M059J (cell line): ENCODE data around the gene MAN2A2. TPM values are rescaled to one million over a fixed set of nuclear protein-coding genes. Genes with fewer than 3 reads are reported as not detected.
"Not testable (repeated sequence)": the region's sequence is repeated elsewhere in the genome, so short reads cannot be mapped to it uniquely, and the experiment has no call there.

Experiments used
- DNase-seq: peaks from one replicate; pipeline ENCODE4 v3.0.0-alpha.2; 2012; ENCODE audit warnings: low read depth
- total RNA-seq: library from RNA; depleted of rRNA; stranded (reverse); fragments of >200 nt; shearing (Covaris generic); gene quantifications from 2 replicates; pipeline ENCODE4 v1.2.3, GENCODE V29; 2014

Gene MAN2A2
- total RNA-seq, 1 experiment from 2014 or later: 9.6 TPM

DNA sequence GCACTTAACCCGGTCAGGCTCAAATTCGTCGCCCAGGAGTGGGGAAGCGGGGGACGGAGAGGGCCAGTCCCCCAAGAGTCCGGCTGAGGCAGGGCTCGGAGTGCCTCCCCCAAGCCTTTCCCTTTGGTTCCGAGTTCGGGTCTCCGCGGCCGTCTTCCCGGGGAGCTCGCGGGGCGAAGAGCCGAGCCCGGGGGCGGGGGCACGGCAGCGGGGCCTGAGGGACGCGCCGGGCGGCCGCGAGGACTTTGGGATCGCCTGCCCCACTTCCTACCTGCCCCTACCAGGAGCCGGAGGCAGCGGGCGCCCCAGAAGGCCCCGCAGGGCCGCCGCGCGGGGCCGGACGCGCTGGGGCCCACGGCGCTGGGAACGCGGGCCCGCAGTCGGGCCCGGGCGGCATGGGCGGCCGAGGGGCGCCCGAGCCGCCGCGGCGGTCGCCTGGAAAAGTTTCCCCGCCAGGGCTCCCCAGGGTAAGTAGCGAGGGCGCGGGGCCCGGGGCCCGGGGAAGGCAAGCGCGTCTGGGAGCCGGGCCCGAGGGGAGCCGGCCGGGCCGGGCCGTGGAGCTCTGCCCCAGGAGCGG, 31.9 kb upstream of the MAN2A2 start:
- peak; percentile 52 for DNase-seq

DNA sequence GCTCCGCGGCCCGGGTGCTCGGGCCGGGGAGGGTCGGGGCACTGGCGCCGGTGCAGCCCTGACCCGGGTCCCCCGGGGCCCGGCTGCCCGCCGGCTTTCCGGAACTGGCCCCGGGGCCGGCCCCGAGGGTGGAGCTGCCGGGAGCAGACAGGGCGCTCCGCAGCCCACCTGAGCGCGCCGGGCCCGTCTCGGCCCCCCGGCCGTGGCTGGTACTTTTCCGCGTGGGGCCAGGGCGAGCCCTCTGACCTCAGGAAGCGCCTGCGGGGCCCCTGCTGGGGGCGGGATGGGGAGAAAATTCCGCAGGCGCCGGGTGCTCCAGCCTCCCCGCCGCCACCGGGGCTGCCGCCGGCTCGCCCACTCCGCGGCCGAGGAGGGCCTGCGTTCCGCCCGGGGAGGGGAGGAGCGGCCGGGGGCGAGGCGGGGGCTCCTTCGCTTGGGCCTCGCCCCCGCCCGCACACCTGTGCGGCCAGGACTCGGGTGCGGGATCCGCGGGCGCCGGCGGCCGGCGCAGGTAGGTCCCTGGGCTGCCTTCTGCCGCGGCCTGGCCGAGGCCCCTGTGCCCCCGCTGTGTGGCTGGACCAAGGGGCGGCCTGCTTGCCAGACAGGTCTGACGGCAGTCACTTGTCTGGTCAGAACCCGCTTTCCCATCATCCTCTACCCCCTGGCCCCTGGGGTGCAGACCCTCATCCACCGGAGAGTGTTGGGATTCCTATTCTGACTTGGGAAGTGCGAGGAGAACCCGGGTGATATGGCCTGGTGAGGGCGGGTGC, 31.2 kb upstream of the MAN2A2 start:
- no peak for DNase-seq

DNA sequence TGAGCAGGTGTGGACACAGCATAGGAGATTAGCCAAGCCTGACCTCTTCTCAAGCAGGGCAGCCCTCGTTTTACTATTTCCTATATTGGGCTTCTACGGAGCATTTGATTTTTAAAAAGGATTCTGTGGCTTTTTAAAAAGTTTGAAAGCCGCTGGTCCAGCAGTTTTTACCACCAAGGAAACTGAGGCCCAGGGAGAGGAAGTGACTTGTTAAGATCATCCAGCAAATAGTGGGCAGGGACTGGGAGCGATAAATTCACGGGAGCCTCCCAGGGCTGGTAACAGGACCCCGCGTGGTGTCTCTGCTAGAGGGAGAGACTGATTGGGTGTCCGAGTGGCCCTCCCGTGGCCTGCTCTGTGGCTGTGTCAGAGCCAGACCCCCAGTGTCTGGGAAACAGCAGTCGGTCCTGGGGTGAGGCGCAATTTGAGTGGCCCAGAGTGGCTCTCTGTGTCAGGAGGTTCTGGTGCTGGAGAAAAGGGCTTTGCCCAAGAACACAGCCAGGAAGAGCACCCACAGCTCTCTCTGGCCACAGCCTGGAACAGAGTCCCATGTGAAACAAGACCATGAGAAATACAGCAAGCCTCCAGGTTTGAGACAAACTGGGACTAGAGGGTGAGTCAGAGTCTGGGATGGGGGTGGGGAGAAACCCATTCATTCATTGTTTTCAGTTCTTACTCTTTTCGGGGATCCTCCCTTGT, 30.5 kb upstream of the MAN2A2 start:
- peak; percentile 87 for DNase-seq

DNA sequence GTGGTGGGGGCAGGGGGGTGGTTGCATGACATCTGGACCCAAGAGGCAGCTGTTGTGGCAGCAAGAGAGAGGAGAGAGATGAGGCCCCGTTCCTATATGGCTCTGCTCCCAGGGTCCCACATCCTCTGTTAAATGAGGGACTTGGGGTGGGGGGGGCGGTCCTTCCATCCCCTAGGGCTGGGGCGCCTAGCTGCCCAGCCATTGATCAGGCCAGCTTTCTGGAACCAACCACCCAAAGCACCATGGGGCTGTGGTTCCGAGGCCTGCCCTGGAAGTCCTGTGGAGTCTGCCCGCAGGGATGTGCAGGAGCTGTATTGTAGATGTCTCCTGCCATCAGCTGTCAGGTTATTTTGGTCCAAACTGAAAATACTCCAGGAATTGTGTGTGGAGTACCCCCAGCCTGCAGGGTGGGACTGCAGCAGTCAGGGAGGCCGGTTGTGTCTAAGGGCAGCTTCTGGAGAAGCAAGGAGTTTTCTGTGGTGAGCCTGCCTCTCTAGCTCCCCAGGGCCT, 29.6 kb upstream of the MAN2A2 start:
- DNase-seq: no peak

DNA sequence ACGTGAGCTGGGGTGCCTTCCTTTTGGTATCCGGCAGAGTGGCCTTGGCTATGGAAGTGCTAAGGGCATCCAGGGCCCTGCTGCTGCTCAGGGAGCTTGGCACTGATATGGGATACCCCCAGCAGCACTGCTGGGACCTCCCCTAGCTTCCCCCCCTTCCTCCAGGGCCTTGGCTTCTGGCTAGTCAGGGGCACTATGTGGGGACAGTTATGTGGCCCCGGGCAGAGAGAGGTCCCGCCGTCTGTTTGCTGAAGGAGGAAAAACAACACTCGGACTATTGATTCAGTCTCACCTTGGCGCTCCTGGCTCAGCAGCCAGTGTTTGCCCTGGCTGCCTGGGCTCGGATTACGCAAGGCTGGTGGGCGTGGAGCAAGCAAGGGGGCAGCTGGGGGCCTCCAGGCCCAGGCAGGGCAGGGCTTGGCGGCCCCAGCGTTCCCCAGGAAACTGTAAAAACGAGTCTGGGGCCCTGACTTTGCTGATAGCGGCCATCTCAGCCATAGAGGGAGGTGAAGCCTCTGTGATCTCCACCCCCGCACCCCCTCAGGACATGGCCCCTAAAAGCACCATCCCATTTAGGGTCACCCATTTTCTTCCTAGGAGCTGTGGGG, 29.0 kb upstream of the MAN2A2 start:
- no peak for DNase-seq

DNA sequence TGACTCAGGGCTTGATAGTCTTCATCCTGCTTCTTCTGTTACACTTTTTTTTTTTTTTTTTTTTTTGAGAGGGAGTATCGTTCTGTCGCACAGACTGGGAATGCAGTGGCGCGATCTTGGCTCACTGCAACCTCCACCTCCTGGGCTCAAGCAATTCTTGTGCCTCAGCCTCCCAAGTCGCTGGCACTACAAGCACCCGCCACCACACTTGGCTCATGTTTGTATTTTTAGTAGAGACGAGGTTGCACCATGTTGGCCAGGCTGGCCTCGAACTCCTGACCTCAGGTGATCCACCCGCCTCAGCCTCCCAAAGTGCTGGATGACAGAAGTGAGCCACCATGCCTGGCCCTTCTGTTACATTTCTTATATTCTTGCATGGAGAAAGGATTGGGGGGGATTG, 28.1 kb upstream of the MAN2A2 start:
- DNase-seq: not testable (repeated sequence)

DNA sequence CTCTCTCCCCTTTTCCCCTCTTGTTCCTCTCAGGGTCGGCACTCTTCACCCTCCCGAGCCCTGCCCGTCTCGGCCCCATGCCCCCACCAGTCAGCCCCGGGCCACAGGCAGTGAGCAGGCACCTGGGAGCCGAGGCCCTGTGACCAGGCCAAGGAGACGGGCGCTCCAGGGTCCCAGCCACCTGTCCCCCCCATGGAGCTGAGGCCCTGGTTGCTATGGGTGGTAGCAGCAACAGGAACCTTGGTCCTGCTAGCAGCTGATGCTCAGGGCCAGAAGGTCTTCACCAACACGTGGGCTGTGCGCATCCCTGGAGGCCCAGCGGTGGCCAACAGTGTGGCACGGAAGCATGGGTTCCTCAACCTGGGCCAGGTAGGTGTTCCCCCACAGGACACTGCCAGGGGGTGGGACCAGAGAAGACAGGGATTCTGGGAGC, 27.5 kb upstream of the MAN2A2 start:
- no peak for DNase-seq

DNA sequence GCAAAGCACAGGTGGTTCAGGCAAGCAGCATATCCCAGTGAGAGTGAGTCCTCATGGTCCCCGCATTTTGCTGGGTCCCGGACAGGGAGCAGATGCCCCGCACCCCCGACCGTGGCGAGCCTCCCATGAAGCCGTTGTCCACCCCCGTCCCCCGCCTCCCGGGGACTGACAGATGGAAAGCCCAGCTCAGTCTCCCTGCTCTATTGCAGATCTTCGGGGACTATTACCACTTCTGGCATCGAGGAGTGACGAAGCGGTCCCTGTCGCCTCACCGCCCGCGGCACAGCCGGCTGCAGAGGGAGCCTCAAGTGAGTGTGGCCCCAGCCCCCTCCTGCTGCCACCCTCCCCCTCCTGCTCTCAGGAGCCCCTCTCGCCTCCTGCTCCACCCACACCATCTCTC, 27.1 kb upstream of the MAN2A2 start:
- DNase-seq: no peak

DNA sequence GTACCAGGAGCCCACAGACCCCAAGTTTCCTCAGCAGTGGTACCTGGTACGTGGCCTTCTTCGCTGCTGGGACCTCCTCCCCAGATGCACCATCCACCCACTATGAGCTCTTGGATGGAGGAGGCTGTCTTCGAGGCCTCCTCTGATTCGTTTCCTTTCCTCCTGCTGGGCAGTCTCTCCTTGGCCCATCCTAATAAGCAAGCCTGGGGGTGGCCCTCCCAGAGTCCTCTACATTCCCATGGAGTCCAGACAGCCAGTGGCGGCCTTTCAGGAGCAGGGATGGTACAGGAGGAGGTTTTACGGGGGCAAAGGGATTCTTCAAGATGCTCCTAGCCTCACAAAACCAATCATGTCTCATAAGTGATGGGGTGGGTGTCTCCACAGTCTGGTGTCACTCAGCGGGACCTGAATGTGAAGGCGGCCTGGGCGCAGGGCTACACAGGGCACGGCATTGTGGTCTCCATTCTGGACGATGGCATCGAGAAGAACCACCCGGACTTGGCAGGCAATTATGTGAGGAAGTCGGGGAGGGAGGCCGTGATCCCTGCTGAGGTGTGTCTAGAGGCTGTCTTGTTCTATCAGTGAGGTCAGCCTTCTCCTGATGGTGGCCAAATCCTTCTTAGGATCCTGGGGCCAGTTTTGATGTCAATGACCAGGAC, 26.5 kb upstream of the MAN2A2 start:
- no peak for DNase-seq

DNA sequence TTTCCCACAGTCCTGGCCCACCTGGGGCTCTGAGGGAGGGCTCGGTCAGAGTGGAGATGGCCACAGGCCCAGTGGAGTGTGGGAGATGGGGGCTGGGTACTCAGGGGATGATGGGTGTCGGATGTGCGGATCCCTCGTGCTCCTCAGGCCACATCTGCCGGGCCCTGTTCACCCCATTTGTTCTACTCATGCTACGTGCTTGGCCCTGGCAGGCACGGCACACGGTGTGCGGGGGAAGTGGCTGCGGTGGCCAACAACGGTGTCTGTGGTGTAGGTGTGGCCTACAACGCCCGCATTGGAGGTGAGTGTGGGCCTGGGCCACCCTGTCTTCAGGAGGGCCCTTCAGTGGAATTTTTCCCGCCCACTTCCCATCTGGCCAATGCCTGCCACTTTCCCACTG, 25.8 kb upstream of the MAN2A2 start:
- no peak for DNase-seq

DNA sequence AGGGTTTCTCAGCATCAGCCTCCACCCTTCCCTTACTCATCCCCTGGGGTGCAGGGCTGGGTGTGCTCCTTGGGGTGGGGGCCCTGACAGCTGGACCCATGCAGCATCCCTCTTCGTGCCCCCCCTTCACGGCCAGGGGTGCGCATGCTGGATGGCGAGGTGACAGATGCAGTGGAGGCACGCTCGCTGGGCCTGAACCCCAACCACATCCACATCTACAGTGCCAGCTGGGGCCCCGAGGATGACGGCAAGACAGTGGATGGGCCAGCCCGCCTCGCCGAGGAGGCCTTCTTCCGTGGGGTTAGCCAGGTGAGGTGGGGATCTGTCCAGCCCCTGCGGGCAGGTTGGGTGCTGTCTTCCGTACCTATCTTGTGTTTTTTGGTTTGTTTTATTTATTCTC, 25.1 kb upstream of the MAN2A2 start:
- no peak for DNase-seq

DNA sequence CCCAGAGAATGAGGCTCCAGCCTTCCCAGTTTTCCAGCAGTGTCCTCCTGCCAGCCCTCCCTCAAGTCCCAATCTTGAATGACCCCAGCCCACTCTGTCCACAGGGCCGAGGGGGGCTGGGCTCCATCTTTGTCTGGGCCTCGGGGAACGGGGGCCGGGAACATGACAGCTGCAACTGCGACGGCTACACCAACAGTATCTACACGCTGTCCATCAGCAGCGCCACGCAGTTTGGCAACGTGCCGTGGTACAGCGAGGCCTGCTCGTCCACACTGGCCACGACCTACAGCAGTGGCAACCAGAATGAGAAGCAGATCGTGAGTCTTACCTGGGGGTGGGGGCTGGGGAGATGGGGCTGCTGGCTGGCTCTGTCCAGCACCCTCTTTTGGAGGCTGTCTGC, 24.4 kb upstream of the MAN2A2 start:
- no peak for DNase-seq

DNA sequence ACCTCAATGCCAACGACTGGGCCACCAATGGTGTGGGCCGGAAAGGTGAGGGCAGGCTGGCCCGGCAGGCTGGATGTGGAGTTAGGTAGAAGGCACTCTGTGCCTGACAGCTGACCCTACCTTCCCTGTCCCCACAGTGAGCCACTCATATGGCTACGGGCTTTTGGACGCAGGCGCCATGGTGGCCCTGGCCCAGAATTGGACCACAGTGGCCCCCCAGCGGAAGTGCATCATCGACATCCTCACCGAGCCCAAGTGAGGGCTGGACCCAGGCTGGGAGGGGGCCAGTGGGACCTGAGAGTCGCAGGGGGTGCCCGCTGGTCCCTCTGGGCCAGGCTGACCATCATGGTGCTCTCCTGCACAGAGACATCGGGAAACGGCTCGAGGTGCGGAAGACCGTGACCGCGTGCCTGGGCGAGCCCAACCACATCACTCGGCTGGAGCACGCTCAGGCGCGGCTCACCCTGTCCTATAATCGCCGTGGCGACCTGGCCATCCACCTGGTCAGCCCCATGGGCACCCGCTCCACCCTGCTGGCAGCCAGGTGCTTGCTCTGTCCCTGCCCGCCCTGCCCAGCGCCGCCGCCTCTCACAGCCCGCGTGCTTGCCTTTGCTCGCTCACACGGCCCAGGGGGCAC, 23.3 kb upstream of the MAN2A2 start:
- no peak for DNase-seq

DNA sequence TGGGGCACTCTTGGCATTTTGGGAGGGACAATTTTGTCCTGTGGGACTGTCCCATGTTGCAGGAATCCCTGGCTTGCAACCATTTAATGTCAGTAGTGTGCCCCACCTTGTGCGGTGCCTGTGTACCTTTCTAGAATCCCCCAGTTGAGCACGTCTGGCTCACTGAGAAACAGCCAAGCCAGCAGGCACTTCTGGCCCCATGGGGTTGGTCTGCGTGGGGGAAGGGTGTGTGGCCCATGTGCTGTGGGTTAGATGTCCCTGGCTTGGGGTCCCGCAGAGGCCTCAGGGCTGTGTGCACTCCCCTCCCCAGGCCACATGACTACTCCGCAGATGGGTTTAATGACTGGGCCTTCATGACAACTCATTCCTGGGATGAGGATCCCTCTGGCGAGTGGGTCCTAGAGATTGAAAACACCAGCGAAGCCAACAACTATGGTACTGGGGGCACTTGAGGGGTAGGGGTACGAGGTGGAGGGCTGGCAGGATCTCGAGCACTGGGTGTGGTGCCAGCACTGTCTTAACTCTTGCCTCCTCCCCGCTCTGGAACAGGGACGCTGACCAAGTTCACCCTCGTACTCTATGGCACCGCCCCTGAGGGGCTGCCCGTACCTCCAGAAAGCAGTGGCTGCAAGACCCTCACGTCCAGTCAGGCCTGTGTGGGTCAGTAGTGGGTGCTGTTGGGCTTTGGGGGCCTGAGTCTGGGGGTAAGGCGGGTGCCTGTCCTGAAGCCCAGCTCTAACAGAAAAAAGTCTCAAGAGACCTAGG, 22.5 kb upstream of the MAN2A2 start:
- DNase-seq: no peak

DNA sequence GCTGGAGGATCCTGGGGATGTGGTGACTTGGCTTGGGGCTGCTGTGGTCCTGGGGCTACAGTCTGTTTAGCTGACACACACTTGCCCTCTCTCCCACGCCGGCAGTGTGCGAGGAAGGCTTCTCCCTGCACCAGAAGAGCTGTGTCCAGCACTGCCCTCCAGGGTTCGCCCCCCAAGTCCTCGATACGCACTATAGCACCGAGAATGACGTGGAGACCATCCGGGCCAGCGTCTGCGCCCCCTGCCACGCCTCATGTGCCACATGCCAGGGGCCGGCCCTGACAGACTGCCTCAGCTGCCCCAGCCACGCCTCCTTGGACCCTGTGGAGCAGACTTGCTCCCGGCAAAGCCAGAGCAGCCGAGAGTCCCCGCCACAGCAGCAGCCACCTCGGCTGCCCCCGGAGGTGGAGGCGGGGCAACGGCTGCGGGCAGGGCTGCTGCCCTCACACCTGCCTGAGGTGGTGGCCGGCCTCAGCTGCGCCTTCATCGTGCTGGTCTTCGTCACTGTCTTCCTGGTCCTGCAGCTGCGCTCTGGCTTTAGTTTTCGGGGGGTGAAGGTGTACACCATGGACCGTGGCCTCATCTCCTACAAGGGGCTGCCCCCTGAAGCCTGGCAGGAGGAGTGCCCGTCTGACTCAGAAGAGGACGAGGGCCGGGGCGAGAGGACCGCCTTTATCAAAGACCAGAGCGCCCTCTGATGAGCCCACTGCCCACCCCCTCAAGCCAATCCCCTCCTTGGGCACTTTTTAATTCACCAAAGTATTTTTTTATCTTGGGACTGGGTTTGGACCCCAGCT, 21.7 kb upstream of the MAN2A2 start:
- no peak for DNase-seq

DNA sequence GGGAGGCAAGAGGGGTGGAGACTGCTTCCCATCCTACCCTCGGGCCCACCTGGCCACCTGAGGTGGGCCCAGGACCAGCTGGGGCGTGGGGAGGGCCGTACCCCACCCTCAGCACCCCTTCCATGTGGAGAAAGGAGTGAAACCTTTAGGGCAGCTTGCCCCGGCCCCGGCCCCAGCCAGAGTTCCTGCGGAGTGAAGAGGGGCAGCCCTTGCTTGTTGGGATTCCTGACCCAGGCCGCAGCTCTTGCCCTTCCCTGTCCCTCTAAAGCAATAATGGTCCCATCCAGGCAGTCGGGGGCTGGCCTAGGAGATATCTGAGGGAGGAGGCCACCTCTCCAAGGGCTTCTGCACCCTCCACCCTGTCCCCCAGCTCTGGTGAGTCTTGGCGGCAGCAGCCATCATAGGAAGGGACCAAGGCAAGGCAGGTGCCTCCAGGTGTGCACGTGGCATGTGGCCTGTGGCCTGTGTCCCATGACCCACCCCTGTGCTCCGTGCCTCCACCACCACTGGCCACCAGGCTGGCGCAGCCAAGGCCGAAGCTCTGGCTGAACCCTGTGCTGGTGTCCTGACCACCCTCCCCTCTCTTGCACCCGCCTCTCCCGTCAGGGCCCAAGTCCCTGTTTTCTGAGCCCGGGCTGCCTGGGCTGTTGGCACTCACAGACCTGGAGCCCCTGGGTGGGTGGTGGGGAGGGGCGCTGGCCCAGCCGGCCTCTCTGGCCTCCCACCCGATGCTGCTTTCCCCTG, 21.0 kb upstream of the MAN2A2 start:
- no peak for DNase-seq

DNA sequence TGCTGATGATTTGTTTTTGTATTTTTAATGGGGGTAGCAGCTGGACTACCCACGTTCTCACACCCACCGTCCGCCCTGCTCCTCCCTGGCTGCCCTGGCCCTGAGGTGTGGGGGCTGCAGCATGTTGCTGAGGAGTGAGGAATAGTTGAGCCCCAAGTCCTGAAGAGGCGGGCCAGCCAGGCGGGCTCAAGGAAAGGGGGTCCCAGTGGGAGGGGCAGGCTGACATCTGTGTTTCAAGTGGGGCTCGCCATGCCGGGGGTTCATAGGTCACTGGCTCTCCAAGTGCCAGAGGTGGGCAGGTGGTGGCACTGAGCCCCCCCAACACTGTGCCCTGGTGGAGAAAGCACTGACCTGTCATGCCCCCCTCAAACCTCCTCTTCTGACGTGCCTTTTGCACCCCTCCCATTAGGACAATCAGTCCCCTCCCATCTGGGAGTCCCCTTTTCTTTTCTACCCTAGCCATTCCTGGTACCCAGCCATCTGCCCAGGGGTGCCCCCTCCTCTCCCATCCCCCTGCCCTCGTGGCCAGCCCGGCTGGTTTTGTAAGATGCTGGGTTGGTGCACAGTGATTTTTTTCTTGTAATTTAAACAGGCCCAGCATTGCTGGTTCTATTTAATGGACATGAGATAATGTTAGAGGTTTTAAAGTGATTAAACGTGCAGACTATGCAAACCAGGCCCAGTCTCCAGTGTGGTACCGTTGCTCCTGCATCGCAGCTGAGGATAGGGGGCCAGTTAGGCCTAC, 20.1 kb upstream of the MAN2A2 start:
- DNase-seq: no peak

DNA sequence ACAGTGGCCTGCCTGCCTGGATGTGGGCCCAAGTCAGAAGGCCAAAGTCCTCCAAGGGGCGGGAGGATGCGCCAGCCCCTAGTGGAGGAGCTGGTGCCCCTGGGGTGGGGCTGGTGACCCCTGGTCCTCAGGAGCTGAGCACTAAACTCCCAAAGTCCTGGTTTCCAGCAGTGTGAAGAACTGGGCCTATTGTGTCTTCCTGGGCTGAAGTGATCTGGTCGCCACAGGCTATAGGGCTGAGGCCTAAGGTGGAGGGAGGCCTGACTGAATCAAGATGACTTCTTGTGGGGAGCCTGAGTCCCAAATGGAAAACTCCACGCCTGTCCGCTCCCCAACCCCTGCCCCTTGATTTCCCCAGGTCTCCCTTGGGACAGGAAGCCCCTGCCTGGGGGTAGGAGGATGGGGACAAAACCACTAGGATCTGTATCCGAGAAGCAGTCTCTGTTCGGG, 19.6 kb upstream of the MAN2A2 start:
- no peak for DNase-seq
